Measurements from ENCODE around the gene COL26A1.
"Not testable (repeated sequence)": the region's sequence is repeated elsewhere in the genome, so short reads cannot be mapped to it uniquely, and the experiment has no call there.

The COL26A1 gene

GRCh38 chr7:101555921-101556275 is 193.2 kb downstream of the COL26A1 start:
- no peak for DNase-seq

GRCh38 chr7:101556453-101556968 is 193.8 kb downstream of the COL26A1 start:
- DNase-seq = no peak

GRCh38 chr7:101557421-101557820 is 194.7 kb downstream of the COL26A1 start:
- DNase-seq = no peak

- no peak for DNase-seq
These were observed 195.5 kb downstream of the COL26A1 start for GRCh38 chr7:101557978-101558741.

GRCh38 chr7:101558742-101559325 is 196.2 kb downstream of the COL26A1 start:
- DNase-seq = no peak

GRCh38 chr7:101559586-101559985 is 196.9 kb downstream of the COL26A1 start:
- no peak for DNase-seq

- DNase-seq = not testable (repeated sequence)
These were observed 197.3 kb downstream of the COL26A1 start for GRCh38 chr7:101560021-101560420.

GRCh38 chr7:101560856-101561255 is 198.2 kb downstream of the COL26A1 start:
- no peak for DNase-seq

- DNase-seq = not testable (repeated sequence)
These were observed 198.6 kb downstream of the COL26A1 start for GRCh38 chr7:101561293-101561692.

- no peak for DNase-seq
These were observed 200.0 kb downstream of the COL26A1 start for GRCh38 chr7:101562531-101563197.

- DNase-seq = no peak
These were observed 200.7 kb downstream of the COL26A1 start for GRCh38 chr7:101563198-101563901.

- DNase-seq = no peak
These were observed 201.5 kb downstream of the COL26A1 start for GRCh38 chr7:101563943-101564777.

GRCh38 chr7:101564778-101565211 is 202.1 kb downstream of the COL26A1 start:
- no peak for DNase-seq

GRCh38 chr7:101565601-101566209 is 203.0 kb downstream of the COL26A1 start:
- DNase-seq = no peak

- no peak for DNase-seq
These were observed 204.6 kb downstream of the COL26A1 start for GRCh38 chr7:101567230-101567629.

- no peak for DNase-seq
These were observed 209.5 kb downstream of the COL26A1 start for GRCh38 chr7:101572156-101572555.

GRCh38 chr7:101575168-101575567 is 212.5 kb downstream of the COL26A1 start:
- DNase-seq = no peak

GRCh38 chr7:101575721-101576120 is 213.0 kb downstream of the COL26A1 start:
- no peak for DNase-seq

- DNase-seq = no peak
These were observed 214.3 kb downstream of the COL26A1 start for GRCh38 chr7:101576998-101577397.

GRCh38 chr7:101578552-101578951 is 215.9 kb downstream of the COL26A1 start:
- DNase-seq = no peak

GRCh38 chr7:101580596-101580995 is 217.9 kb downstream of the COL26A1 start:
- DNase-seq = no peak

- DNase-seq = no peak
These were observed 219.2 kb downstream of the COL26A1 start for GRCh38 chr7:101581891-101582290.

Data from stimulated activated CD4-positive, alpha-beta T cell treated with anti-CD3 and anti-CD28 coated beads, Interleukin-2, amount 100 ng/mL, for 24 hours (primary cell).